ENCODE results near the gene CBX5. TPM values are rescaled to one million over a fixed set of nuclear protein-coding genes. Genes with fewer than 3 reads are reported as not detected.

Gene CBX5
- total and polyA plus RNA-seq, 2 of the 8 experiments (the other 6 are each of a cell fraction or from before 2014, with no cell fraction given), result 62.4 to 231 TPM

DNA sequence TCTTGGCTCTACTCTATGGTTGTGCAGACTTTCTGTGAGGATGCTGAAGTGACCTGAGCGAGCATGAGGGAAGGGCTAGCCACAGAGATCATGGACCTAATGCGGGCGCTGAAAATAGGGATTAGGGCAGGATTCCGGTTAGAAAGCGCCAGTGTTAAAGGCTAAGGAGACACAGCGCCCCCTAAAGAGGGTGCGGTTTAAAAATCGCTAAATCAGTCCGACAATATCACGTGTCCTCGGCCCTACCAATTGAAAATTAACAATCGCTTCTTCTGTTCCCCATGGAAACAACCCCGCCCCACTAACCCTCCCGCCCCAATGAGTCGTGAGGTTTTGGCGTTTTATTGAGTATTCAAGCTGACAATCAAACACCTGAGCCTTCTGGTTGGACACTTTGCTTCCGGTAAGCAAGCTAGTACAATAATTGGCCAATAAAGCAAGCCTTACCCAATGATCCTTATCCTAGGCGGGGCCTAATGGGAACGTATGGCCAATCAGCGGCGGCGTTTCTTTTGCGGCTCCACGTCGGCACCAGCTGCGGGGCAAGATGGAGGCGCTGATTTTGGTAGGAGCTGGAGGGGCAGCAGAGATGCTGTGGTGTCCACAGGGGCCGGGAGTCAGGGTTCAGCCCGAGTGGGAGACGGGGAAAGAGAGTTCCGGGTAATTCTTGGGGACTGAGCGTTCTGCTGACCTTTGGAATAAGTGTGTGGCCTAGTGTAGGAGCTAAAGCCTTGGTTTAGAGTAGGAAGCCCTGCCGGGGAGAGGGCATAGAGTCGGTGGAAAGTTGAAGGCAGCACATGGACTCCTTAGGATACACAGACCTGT is 44.9 kb upstream of the CBX5 start, which contains the start of gene COPZ1 (continued):
- TF ChIP-seq GTF2F1 (IDR thresholded peaks at IDR 0.05; ENCODE audit: borderline replicate concordance, low read depth, low read length) (no peak), CEBPB (IDR thresholded peaks at IDR 0.05; ENCODE audit: low read depth, low read length) (0 out of 2 replicates have a peak, but pooled peaks have one; percentile 12), YY1 (IDR thresholded peaks at IDR 0.05; ENCODE audit: low read depth, low read length) (peak; percentile 94), CHD1 (IDR thresholded peaks at IDR 0.05; ENCODE audit: low read depth, low read length) (no peak), TEAD4 (IDR thresholded peaks at IDR 0.05; ENCODE audit: low read depth, low read length) (no peak), SRF (IDR thresholded peaks at IDR 0.05; ENCODE audit: low read depth, low read length) (no peak), SIRT6 (IDR thresholded peaks at IDR 0.05; ENCODE audit: low read length) (no peak), SUZ12 (IDR thresholded peaks at IDR 0.05; ENCODE audit: low read length) (no peak), EGR1 (IDR thresholded peaks at IDR 0.05; ENCODE audit: borderline replicate concordance, low read depth, low read length) (no peak)
